ENCODE measurements around the gene TTC39B. TPM values are rescaled to one million over a fixed set of nuclear protein-coding genes. Genes with fewer than 3 reads are reported as not detected.

TTC39B gene
- total and polyA plus RNA-seq, 2 of the 8 experiments (the other 6 are each of a cell fraction or from before 2014, with no cell fraction given), result 1.6 to 10.9 TPM

- TF ChIP-seq, protein P1, sequence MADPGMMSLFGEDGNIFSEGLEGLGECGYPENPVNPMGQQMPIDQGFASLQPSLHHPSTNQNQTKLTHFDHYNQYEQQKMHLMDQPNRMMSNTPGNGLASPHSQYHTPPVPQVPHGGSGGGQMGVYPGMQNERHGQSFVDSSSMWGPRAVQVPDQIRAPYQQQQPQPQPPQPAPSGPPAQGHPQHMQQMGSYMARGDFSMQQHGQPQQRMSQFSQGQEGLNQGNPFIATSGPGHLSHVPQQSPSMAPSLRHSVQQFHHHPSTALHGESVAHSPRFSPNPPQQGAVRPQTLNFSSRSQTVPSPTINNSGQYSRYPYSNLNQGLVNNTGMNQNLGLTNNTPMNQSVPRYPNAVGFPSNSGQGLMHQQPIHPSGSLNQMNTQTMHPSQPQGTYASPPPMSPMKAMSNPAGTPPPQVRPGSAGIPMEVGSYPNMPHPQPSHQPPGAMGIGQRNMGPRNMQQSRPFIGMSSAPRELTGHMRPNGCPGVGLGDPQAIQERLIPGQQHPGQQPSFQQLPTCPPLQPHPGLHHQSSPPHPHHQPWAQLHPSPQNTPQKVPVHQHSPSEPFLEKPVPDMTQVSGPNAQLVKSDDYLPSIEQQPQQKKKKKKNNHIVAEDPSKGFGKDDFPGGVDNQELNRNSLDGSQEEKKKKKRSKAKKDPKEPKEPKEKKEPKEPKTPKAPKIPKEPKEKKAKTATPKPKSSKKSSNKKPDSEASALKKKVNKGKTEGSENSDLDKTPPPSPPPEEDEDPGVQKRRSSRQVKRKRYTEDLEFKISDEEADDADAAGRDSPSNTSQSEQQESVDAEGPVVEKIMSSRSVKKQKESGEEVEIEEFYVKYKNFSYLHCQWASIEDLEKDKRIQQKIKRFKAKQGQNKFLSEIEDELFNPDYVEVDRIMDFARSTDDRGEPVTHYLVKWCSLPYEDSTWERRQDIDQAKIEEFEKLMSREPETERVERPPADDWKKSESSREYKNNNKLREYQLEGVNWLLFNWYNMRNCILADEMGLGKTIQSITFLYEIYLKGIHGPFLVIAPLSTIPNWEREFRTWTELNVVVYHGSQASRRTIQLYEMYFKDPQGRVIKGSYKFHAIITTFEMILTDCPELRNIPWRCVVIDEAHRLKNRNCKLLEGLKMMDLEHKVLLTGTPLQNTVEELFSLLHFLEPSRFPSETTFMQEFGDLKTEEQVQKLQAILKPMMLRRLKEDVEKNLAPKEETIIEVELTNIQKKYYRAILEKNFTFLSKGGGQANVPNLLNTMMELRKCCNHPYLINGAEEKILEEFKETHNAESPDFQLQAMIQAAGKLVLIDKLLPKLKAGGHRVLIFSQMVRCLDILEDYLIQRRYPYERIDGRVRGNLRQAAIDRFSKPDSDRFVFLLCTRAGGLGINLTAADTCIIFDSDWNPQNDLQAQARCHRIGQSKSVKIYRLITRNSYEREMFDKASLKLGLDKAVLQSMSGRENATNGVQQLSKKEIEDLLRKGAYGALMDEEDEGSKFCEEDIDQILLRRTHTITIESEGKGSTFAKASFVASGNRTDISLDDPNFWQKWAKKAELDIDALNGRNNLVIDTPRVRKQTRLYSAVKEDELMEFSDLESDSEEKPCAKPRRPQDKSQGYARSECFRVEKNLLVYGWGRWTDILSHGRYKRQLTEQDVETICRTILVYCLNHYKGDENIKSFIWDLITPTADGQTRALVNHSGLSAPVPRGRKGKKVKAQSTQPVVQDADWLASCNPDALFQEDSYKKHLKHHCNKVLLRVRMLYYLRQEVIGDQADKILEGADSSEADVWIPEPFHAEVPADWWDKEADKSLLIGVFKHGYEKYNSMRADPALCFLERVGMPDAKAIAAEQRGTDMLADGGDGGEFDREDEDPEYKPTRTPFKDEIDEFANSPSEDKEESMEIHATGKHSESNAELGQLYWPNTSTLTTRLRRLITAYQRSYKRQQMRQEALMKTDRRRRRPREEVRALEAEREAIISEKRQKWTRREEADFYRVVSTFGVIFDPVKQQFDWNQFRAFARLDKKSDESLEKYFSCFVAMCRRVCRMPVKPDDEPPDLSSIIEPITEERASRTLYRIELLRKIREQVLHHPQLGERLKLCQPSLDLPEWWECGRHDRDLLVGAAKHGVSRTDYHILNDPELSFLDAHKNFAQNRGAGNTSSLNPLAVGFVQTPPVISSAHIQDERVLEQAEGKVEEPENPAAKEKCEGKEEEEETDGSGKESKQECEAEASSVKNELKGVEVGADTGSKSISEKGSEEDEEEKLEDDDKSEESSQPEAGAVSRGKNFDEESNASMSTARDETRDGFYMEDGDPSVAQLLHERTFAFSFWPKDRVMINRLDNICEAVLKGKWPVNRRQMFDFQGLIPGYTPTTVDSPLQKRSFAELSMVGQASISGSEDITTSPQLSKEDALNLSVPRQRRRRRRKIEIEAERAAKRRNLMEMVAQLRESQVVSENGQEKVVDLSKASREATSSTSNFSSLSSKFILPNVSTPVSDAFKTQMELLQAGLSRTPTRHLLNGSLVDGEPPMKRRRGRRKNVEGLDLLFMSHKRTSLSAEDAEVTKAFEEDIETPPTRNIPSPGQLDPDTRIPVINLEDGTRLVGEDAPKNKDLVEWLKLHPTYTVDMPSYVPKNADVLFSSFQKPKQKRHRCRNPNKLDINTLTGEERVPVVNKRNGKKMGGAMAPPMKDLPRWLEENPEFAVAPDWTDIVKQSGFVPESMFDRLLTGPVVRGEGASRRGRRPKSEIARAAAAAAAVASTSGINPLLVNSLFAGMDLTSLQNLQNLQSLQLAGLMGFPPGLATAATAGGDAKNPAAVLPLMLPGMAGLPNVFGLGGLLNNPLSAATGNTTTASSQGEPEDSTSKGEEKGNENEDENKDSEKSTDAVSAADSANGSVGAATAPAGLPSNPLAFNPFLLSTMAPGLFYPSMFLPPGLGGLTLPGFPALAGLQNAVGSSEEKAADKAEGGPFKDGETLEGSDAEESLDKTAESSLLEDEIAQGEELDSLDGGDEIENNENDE (IDR thresholded peaks at IDR 0.05; ENCODE audit: insufficient replicate concordance, low read length), result peak; percentile 72
Observed at GRCh38 chr9:15138357-15138686, 168.7 kb downstream of the TTC39B start (continued).

Data from H1 (cell line).